GM21423 (cell line): ENCODE measurements around the gene ITGB8.

Source experiments
- ATAC-seq: cut with Tn5 transposase; IDR thresholded peaks from one replicate; pipeline ENCODE4 v1.9.1; 2021; ENCODE audit warnings: mild to moderate bottlenecking, moderate library complexity; ENCODE audit not compliant: unreplicated experiment

The ITGB8 gene

GRCh38 chr7:20409961-20410360 is 79.3 kb downstream of the ITGB8 start:
- ATAC-seq, result no peak

DNA sequence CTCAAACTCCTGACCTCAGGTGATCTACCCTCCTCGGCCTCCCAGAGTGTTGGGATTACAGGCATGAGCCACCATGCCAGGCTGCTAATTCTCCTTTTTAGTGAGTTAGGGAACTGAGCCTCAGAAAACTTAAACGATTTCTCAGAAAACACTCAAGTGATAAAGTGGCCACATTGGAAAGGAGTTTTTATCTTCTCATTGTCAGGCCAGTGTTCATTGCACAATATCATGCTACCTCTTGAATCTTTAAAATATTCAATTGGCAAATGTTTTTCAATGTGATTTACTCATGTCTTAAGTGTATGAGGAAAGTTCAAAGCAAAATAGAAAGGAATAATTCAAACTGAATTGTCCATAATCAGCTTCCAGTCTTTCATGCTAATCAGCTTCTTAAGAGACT is 80.7 kb downstream of the ITGB8 start:
- ATAC-seq, result no peak

- no peak for ATAC-seq
Measured at GRCh38 chr7:20412032-20412431, 81.3 kb downstream of the ITGB8 start.

DNA sequence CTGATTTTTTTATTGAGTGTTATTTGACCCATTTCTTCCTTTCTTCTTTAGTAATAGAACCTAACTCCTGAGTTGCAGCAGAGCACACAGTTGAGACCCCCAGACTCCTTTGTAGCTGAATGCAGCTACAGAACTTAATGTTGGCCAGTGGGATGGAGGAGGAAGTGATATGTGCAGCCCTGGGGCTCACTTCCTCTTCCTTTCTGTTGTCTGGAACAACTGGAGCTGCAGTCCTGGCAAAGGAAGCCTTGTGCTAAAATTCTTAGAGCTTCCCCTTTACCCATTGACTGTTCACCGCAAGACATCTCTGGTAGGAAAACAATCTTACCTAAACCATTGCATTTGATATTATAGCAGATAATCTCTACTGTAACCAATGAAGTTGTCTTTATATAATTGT is 86.6 kb downstream of the ITGB8 start:
- ATAC-seq, result no peak

DNA sequence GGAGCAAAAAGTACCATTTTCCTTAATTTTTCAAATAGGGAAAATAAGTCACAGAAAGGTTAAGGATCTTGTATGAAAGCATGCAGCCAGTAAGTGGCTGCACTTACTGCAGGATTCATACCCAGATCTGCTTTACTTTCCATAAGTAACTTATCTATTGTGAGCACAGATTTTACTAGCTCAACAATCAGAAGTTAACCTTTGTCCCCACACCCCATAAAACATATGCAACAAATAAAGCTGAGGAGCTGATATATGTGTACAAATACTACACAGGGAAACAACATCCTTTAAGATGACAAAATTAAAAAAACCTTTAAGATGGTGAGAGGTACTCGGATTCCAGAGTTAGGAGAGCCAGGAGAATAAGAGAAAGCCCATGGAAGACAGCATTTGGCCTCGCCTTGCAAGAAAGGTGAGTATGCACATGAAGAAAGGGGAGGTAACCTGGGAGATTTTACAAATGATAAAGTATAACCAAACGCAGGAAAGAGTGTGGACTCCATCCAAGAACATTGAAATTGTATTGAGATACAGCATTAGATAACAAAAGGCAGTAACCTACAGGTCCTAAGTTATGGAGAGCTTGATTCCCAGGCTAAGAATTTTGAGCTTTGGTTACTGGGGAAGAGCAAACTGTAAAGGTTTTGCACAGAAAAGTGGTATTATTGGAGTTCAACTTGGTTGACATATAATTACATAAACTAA is 87.1 kb downstream of the ITGB8 start:
- no peak for ATAC-seq

GRCh38 chr7:20424500-20424899 is 93.8 kb downstream of the ITGB8 start:
- no peak for ATAC-seq

GRCh38 chr7:20430664-20431063 is 100.0 kb downstream of the ITGB8 start:
- no peak for ATAC-seq

DNA sequence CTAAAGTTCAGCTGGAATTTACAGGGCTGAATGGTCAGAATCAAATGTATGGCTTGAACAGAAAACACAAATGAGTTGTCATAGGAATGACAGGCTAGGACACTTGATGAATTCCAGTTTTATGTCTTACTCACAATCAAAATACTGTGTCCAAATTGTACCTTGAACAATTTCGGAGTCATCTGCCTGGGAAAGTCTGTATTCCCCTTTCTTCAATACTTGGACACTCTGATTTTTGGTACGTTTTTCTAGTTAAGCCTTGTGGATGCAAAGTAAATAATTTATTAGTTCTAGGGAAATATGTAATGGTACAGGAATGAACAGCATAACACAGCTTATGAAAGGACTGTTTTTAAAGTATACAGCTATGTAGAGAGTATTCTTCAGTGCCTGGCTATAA is 100.4 kb downstream of the ITGB8 start:
- no peak for ATAC-seq

DNA sequence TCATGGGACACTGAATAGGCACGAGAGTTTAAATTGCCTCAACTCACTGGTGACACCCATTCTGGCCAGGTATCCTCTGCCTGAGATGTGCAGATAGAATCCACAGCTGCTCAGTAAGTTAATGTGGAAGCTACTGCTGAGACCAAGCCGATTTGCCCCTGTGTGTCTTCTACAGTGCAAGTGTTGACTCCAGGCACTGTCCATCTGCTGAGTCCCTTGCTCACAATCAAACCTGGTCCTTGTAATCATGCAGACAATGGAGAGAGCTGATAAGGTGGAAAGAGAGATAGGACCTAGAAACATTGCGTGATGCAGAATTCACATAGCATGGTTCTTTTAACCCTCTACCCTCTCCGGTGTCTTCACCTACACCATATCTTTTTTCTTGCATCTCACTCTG is 101.4 kb downstream of the ITGB8 start:
- no peak for ATAC-seq

DNA sequence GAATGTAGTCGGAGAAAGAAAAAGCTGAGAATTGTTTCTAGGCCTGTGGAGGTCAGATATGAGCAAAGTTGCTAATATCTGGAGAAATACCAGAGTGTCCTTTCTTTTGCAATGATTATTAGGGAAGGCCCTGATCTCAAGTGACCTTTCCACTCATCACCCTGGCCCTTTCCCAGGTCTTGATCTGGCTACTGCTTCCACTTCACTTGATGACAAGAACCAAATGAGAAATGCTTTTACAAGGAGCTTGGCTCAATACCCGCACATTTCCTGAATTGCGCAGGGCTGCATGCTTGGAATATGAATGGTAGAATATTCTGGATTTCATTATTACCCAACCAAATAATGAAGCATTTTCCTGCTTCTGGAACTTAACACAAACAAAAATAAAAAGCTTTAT is 104.6 kb downstream of the ITGB8 start:
- no peak for ATAC-seq

DNA sequence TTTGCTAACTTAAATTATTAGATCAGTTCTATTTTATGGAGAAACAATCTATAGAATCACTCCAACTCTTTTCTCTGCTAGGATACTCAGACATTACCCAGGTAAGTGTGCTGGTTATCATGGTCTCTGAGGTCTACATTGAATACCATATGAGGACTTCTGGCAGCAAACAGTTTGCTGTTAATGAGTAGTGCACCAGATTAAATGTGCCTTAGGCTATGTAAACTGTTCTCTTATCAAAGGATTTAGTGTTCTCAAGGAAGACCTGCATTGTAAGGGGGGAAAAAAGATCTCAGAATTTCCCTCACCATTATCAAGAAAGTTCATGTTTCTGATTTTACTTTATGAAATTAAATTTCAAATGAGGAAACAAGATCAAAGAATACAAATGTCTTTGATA is 107.5 kb downstream of the ITGB8 start:
- no peak for ATAC-seq

DNA sequence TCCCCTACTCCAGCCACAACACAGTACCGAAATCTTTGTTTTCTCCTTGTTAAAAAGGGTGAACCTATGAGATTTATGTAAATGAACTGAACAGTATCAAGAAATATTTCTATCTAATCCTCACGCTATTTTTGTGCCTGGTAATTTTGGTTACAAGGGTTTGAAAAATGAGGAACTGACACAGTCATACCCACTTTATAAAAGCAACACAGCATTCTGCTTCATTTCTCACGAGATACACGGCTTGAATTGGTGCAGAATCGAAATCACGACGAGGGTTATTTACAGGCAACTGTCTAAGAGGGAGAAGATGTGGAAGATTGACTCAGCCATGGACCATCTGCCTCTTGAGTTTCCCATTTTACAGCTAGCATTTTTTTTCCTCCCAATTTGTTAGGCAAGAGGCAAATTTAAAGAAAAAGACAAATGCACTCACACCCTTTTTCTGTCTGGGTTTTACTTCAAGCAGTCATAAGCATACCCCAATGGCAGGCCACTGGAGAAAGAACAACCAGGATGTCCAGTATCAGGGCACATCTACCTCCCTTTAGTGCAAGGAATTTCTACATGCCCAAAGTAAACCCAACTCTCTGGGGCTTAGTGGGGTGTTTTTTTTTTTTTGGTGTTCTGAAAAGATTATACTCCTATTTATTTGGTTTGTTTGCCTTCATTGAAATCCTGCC is 108.1 kb downstream of the ITGB8 start:
- peak; percentile 83 for ATAC-seq

GRCh38 chr7:20439416-20440185 is 108.9 kb downstream of the ITGB8 start:
- ATAC-seq, result no peak

GRCh38 chr7:20440472-20441105 is 109.9 kb downstream of the ITGB8 start:
- ATAC-seq, result no peak

DNA sequence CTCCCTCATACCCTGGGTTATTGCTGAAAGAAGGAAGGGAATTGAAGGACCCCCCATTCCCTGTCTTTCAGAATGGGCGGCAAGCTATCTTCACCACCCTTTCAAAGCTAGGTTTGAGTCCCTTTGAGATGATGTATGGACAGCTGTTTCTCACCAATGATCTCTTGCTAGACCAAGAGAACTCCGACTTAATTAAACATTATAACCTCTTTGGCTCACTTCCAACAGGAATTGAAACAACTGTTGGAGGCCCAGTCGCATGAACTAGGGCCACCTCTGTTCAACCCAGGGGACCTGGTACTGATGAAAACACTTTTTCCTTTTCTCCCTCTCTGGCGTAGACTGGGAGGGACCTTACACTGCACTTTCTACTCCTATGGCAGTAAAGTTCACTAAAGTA is 110.6 kb downstream of the ITGB8 start:
- no peak for ATAC-seq

GRCh38 chr7:20441991-20442441 is 111.3 kb downstream of the ITGB8 start:
- no peak for ATAC-seq

GRCh38 chr7:20442951-20443350 is 112.3 kb downstream of the ITGB8 start:
- ATAC-seq, result no peak

DNA sequence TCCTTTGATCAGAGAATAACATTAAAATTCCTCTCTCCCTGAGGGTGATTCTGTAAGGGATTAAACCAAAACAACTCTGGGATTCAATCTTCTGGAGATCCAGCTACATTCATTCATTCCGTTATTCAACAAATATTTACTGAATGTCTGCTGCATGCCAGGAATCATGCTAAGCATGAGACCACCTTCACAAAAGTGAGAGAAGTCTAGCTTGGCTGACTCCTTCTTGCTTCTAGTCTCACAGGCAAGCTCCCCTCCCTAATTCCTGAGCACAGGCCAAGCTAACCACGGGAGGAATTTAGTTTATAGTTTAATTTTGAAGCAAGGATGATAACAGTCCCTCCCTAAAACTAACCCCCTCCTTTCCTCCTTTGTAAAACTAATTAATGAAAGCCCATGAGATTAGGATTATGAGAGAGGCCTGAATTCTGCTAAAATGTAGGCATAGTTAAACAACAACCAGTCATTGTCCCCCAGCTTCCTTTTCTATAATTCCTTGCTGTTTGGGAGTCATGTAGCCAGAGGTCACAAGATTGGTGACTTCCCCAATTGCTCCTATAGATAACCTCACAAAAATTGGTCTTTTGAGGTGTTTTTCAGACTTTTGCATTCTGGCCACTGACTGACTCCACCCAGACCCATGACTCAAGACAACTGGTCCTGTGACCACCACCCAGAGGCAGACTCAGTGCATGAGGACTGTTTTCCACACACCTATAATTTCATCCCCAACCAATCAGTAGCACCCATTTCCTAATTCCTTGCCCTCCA is 113.5 kb downstream of the ITGB8 start:
- ATAC-seq, result no peak

GRCh38 chr7:20447021-20447650 is 116.4 kb downstream of the ITGB8 start:
- peak; percentile 79 for ATAC-seq

GRCh38 chr7:20449176-20449575 is 118.5 kb downstream of the ITGB8 start:
- no peak for ATAC-seq
